RKO (cell line): ENCODE results near the gene CR1.
A peak's percentile ranks its signal among the peaks of the same experiment; 100 is the strongest.
"Not testable (repeated sequence)": the region's sequence is repeated elsewhere in the genome, so short reads cannot be mapped to it uniquely, and the experiment has no call there.

Experiments
- DNase-seq: peaks from one replicate; pipeline ENCODE4 v3.0.0-alpha.2; 2016; ENCODE audit warnings: low spot score

The CR1 gene

GRCh38 chr1:207589506-207589905, 93.5 kb downstream of the CR1 start:
- not testable (repeated sequence) for DNase-seq

- DNase-seq, result not testable (repeated sequence)
These were observed 95.2 kb downstream of the CR1 start for GRCh38 chr1:207591205-207591604.

DNA sequence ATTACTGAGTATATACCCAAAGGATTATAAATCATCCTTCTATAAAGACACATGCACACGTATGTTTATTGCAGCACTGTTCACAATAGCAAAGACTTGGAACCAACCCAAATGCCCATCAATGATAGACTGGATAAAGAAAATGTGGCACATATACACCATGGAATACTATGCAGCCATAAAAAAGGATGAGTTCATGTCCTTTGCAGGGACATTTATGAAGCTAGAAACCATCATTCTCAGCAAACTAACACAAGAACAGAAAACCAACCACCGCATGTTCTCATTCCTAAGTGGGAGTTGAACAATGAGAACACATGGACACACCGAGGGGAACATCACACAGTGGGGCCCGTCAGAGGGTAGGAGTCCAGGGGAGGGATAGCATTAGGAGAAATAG, 98.1 kb downstream of the CR1 start:
- not testable (repeated sequence) for DNase-seq

GRCh38 chr1:207603777-207604176, 107.8 kb downstream of the CR1 start:
- peak; percentile 43 for DNase-seq

- no peak for DNase-seq
These were observed 109.7 kb downstream of the CR1 start for GRCh38 chr1:207605444-207606361.

DNA sequence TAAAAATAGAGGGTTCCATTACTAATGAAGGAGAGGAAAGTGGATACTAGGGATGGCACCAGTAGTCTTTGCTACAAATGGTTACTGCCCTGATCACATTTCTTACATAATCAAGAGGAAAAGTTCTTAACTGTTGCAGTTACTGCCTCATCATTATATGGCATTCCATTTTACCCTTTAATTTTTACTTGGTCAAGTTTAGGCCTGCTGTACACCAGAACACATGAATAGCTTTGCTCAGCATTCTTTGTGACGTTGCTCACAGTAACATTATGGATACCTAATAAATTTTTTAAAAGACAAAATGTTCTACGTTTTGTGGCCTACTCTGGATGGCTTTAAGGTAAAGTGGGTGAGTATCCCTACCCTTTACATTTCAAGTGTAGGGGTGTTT, 110.4 kb downstream of the CR1 start:
- no peak for DNase-seq

DNA sequence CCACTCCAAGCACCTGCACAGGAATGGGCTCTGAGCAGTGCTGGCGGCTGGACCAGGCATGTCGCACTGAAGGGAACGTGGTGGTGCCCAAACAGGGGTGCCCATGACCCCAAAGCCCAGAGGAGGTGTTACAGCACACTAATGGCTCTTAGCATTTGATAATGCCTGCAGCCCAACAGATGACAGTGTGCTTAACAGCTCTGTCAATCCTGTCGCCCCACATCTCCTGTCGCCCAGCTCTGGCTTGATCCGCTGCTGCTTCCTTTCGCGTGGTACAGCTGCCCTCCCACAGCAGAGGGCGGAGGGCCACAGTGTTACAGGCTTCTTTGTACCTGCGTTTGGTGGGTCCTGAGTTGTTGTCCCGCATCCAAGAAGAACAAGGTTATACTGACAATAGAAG, 116.8 kb downstream of the CR1 start:
- DNase-seq, result no peak

DNA sequence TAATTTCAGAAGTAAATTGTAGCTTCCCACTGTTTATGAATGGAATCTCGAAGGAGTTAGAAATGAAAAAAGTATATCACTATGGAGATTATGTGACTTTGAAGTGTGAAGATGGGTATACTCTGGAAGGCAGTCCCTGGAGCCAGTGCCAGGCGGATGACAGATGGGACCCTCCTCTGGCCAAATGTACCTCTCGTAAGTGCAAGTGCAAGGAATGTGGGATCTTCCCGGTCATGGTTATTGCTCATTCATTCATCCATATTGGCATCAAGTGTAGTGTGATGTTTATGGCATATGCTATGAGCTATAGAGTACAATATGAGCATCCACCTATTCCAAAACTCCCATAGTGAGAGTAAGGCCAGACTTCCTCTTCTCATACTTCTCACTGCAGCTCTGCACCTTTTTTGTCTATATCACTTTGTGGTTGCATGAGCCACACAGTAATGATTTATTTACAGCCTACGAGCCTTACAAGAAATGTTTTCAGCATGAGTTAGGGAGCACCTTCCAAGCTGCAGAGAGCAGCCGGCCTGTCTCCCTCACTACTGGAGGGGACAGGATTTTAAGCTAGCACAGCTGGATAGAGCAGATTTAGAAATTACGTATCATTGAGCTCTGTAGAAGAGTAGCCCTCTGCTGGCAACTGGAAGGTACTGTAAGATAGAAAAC, 124.0 kb downstream of the CR1 start:
- DNase-seq, result peak; percentile 79

GRCh38 chr1:207620543-207620893, 124.6 kb downstream of the CR1 start:
- no peak for DNase-seq

- not testable (repeated sequence) for DNase-seq
These were observed 129.6 kb downstream of the CR1 start for GRCh38 chr1:207625504-207626071.

DNA sequence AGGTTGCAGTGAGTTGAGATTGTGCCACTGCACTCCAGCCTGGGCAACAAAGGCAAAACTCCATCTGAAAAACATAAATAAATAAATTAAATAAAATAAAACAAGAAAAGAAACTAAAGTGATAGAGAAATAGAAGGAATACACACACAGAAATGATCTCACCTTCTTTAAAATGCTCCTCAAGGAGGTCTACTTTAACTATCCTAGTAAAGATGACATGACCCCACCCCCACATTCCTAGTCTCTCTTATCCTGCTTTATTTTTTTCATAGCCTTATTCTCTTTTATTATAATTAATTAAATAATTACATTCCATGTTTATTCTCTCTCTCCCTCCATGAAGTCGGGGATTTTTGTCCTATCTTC, 131.0 kb downstream of the CR1 start:
- DNase-seq, result no peak

GRCh38 chr1:207627496-207627895, 131.5 kb downstream of the CR1 start:
- DNase-seq, result no peak

GRCh38 chr1:207628776-207629175, 132.8 kb downstream of the CR1 start:
- DNase-seq, result no peak

GRCh38 chr1:207631137-207631536, 135.2 kb downstream of the CR1 start:
- DNase-seq, result no peak

GRCh38 chr1:207633226-207633625, 137.3 kb downstream of the CR1 start:
- no peak for DNase-seq

DNA sequence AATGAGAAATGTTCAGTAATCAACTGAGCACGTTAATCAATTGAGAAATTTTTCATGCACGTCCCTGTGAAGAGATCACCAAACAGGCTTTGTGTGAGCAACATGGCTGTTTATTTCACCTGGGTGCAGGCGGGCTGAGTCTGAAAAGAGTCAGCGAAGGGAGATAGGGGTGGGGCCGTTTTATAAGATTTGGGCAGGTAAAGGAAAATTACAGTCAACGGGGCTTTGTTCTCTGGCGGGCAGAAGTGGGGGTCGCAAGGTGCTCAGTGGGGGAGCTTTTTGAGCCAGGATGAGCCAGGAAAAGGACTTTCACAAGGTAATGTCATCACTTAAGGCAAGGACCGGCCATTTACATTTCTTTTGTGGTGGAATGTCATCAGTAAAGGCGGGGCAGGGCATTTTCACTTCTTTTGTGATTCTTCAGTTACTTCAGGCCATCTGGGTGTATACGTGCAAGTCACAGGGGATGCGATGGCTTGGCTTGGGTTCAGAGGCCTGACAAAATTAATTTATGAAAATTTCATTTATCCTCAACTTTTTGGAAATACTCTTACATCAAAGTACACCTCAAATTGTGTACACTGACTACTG, 137.8 kb downstream of the CR1 start:
- not testable (repeated sequence) for DNase-seq

GRCh38 chr1:207634293-207634692, 138.3 kb downstream of the CR1 start:
- not testable (repeated sequence) for DNase-seq

DNA sequence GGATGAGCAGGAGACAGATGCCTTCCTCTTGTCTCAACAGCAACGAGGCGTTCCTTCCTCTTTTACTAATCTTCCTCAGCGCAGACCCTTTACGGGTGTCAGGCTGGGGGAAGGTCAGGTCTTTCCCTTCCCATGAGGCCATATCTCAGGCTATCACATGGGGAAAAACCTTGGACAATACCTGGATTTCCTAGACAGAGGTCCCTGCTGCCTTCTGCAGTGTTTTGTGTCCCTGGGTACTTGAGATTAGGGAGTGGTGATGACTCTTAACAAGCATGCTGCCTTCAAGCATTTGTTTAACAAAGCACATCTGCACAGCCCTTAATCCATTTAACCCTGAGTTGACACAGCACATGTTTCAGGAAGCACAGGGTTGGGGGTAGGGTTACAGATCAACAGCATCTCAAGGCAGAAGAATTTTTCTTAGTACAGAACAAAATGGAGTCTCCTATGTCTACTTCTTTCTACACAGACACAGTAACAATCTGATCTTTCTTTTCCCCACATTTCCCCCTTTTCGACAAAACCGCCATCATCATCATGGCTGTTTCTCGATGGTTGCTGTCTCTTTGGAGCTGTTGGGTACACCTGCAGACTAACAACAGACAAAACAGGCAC, 139.7 kb downstream of the CR1 start:
- not testable (repeated sequence) for DNase-seq

GRCh38 chr1:207638487-207639145, 142.7 kb downstream of the CR1 start:
- not testable (repeated sequence) for DNase-seq

DNA sequence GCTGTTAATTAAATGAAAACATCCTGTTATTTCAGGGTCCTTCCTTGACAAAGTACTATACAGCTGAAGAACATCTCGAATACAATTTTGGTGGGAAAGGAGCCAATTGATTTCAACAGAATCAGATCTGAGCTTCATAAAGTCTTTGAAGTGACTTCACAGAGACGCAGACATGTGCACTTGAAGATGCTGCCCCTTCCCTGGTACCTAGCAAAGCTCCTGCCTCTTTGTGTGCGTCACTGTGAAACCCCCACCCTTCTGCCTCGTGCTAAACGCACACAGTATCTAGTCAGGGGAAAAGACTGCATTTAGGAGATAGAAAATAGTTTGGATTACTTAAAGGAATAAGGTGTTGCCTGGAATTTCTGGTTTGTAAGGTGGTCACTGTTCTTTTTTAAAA, 143.4 kb downstream of the CR1 start:
- not testable (repeated sequence) for DNase-seq

DNA sequence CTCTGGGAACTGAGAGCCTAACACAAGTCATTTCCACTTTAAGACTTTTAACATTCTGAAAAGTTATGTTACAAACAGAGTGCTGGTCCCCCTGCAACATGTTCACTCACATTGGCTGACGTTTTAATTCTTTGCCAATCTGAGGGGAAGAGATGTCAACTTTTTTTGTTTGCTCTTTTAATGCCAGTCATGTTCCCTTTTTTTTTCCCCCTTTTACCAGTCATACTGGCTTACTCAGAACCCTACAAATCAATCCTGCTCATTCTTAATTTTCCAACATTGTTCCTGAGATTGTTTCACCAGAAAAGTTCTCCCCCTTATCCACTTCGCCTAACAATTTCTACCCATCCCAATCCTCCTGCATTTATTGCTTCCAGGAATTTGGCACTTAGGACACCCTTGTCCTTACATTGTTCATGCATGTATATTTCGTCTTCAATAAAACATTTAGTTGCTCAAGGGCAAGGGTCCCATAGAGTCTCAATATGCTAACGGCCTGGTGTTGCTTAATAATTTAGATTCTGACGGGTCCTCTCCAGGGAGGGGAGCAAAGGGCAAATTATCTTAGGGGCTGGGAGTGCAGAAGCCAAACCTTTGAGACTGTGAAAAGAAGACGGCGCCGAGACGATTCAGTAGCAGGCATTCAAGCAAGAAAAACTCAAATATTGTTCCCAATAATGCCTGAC, 148.4 kb downstream of the CR1 start:
- DNase-seq, result no peak
